Mononuclear cell (primary cell): ENCODE measurements around the gene DBR1. TPM values are rescaled to one million over a fixed set of nuclear protein-coding genes. Genes with fewer than 3 reads are reported as not detected.
"Not testable (repeated sequence)": the region's sequence is repeated elsewhere in the genome, so short reads cannot be mapped to it uniquely, and the experiment has no call there.

Experiments
- H3K27me3 ChIP-seq: 2 replicates; pipeline ENCODE4 v1.6.0; 2011; ENCODE audit warnings: low read length, control low read depth; ENCODE audit not compliant: insufficient read depth
- H3K4me1 ChIP-seq: 2 replicates; pipeline ENCODE4 v1.5.1; 2011; ENCODE audit warnings: mild to moderate bottlenecking, low read length, control low read depth; ENCODE audit not compliant: insufficient read depth
- H3K4me3 ChIP-seq: 2 replicates; pipeline ENCODE4 v1.5.1; 2011; ENCODE audit warnings: mild to moderate bottlenecking, low read length, moderate library complexity
- H3K9me3 ChIP-seq: 2 replicates; pipeline ENCODE4 v1.5.1; 2011; ENCODE audit warnings: low read depth, mild to moderate bottlenecking, control low read depth, low read length
- total RNA-seq: library from RNA; depleted of rRNA; stranded (reverse); fragments of >200 nt; gene quantifications from one replicate; pipeline ENCODE4 v1.2.3, GENCODE V29; 2012

DBR1 gene
- total RNA-seq, 1 donor, result 16.0 TPM

GRCh38 chr3:138148503-138148902 lies 26.2 kb downstream of the DBR1 start:
- Histone ChIP-seq H3K27me3 (no peaks in the 10 kb centered on the region), H3K4me3 (no peak overlapping the region), H3K9me3 (no peaks in the 10 kb centered on the region), H3K4me1 (no peaks in the 10 kb centered on the region)

- H3K9me3 ChIP-seq, H3K27me3 ChIP-seq, H3K4me3 ChIP-seq: not testable (repeated sequence)
- H3K4me1 ChIP-seq, result peaks cover 26% of the 10 kb centered on the region
Measured at GRCh38 chr3:138142181-138142580, 32.5 kb downstream of the DBR1 start.

GRCh38 chr3:138140940-138141339 lies 33.8 kb downstream of the DBR1 start:
- H3K4me3 ChIP-seq, result no peak overlapping the region
- H3K4me1 ChIP-seq, result peaks cover 38% of the 10 kb centered on the region
- no peaks in the 10 kb centered on the region for H3K27me3 ChIP-seq

GRCh38 chr3:138139691-138140090 lies 35.0 kb downstream of the DBR1 start:
- Histone ChIP-seq H3K4me1 (peaks cover 51% of the 10 kb centered on the region), H3K27me3 (no peaks in the 10 kb centered on the region), H3K4me3 (no peak overlapping the region), H3K9me3 (no peaks in the 10 kb centered on the region)

More at GRCh38 chr3:138140940-138141339, 33.8 kb downstream of the DBR1 start:
- no peaks in the 10 kb centered on the region for H3K9me3 ChIP-seq

- Histone ChIP-seq H3K4me1 (peaks cover 58% of the 10 kb centered on the region), H3K9me3 (no peaks in the 10 kb centered on the region), H3K4me3 (no peak overlapping the region), H3K27me3 (no peaks in the 10 kb centered on the region)
Measured at GRCh38 chr3:138137861-138138260, 36.9 kb downstream of the DBR1 start.

- H3K27me3 ChIP-seq, result no peaks in the 10 kb centered on the region
- no peak overlapping the region for H3K4me3 ChIP-seq
- peaks cover 58% of the 10 kb centered on the region for H3K4me1 ChIP-seq
- no peaks in the 10 kb centered on the region for H3K9me3 ChIP-seq
Measured at GRCh38 chr3:138136201-138136600, 38.5 kb downstream of the DBR1 start.

GRCh38 chr3:138135833-138136194 lies 38.9 kb downstream of the DBR1 start:
- Histone ChIP-seq H3K4me1 (peaks cover 58% of the 10 kb centered on the region), H3K4me3 (no peak overlapping the region), H3K9me3 (no peaks in the 10 kb centered on the region), H3K27me3 (no peaks in the 10 kb centered on the region)

- H3K4me1 ChIP-seq, result peaks cover 58% of the 10 kb centered on the region
- no peak overlapping the region for H3K4me3 ChIP-seq
- H3K9me3 ChIP-seq, result no peaks in the 10 kb centered on the region
- no peaks in the 10 kb centered on the region for H3K27me3 ChIP-seq
Measured at GRCh38 chr3:138135146-138135832, 39.4 kb downstream of the DBR1 start.

GRCh38 chr3:138132239-138132638 lies 42.5 kb downstream of the DBR1 start, which contains the start of gene A4GNT:
A4GNT (minus strand) TSS chr3:138132390; CDS start chr3:138131256, 1,134 bp downstream.
- Histone ChIP-seq H3K4me1 (peaks cover 33% of the 10 kb centered on the region), H3K4me3 (no peak within 1 kb of the TSS), H3K27me3 (no peaks in the 10 kb centered on the region), H3K9me3 (no peaks in the 10 kb centered on the region)

- Histone ChIP-seq H3K4me3 (no peak overlapping the region), H3K9me3 (no peaks in the 10 kb centered on the region), H3K27me3 (no peaks in the 10 kb centered on the region), H3K4me1 (peaks cover 25% of the 10 kb centered on the region)
Measured at GRCh38 chr3:138127636-138128365, 46.9 kb downstream of the DBR1 start.

GRCh38 chr3:138125548-138126221 lies 49.0 kb downstream of the DBR1 start:
- no peaks in the 10 kb centered on the region for H3K9me3 ChIP-seq
- no peaks in the 10 kb centered on the region for H3K27me3 ChIP-seq
- H3K4me1 ChIP-seq, result peaks cover 25% of the 10 kb centered on the region
- no peak overlapping the region for H3K4me3 ChIP-seq

- Histone ChIP-seq H3K9me3 (no peaks in the 10 kb centered on the region), H3K27me3 (no peaks in the 10 kb centered on the region), H3K4me1 (peaks cover 25% of the 10 kb centered on the region), H3K4me3 (no peak overlapping the region)
Measured at GRCh38 chr3:138124706-138125355, 49.9 kb downstream of the DBR1 start.

- no peaks in the 10 kb centered on the region for H3K27me3 ChIP-seq
- H3K9me3 ChIP-seq, result no peaks in the 10 kb centered on the region
- peaks cover 25% of the 10 kb centered on the region for H3K4me1 ChIP-seq
- H3K4me3 ChIP-seq, result no peak overlapping the region
Measured at GRCh38 chr3:138124188-138124587, 50.5 kb downstream of the DBR1 start.

- Histone ChIP-seq H3K4me3 (no peak overlapping the region), H3K9me3 (no peaks in the 10 kb centered on the region), H3K4me1 (peaks cover 19% of the 10 kb centered on the region), H3K27me3 (peaks cover 3% of the 10 kb centered on the region)
Measured at GRCh38 chr3:138119423-138119766, 55.3 kb downstream of the DBR1 start.
